IMR-90 (cell line): ENCODE measurements around the gene JMJD8. TPM values are rescaled to one million over a fixed set of nuclear protein-coding genes. Genes with fewer than 3 reads are reported as not detected.

Experiments
- ATAC-seq: fragments of 200-7000 bp; cut with Tn5 transposase; 2 replicates; pipeline ENCODE4 v1.9.1; 2020; ENCODE audit warnings: low read depth, mild to moderate bottlenecking, moderate library complexity
- BruUV-seq: library from RNA; stranded (reverse); fragments of 400-500 nt; replicated peaks from 2 replicates; lab custom pipeline; 2021; lab: Mats Ljungman, UMichigan
- CTCF ChIA-PET: fragments of 300-600 bp; formaldehyde crosslinking; extraction: SDS; loops from one replicate; lab custom pipeline; 2021; ENCODE audit warnings: antibody characterized with exemption; lab: Yijun Ruan, JAX
- POLR2A ChIA-PET: fragments of 300-600 bp; sonication (Branson Sonifier 250); formaldehyde crosslinking; loops from one replicate; lab custom pipeline; 2022; ENCODE audit warnings: antibody characterized with exemption; ENCODE audit not compliant: unreplicated experiment; lab: Charles Lee
- DNase-seq: peaks from one replicate; pipeline ENCODE4 v3.0.0; 2013
- H2AFZ ChIP-seq: replicated peaks from 2 replicates; pipeline ENCODE3; 2013; ENCODE audit warnings: low read length, mild to moderate bottlenecking; ENCODE audit not compliant: poor library complexity
- H2AK5ac ChIP-seq: 2 replicates; pipeline ENCODE4 v1.6.1; 2013; ENCODE audit warnings: low read depth, low read length, inconsistent platforms
- H2AK9ac ChIP-seq: replicated peaks from 2 replicates; pipeline ENCODE3; 2013; ENCODE audit warnings: mild to moderate bottlenecking, low read depth, low read length, moderate library complexity; ENCODE audit not compliant: poor library complexity
- H2BK120ac ChIP-seq: 2 replicates; pipeline ENCODE4 v1.6.1; 2013; ENCODE audit warnings: low read depth, low read length, inconsistent platforms
- H2BK15ac ChIP-seq: 3 replicates; pipeline ENCODE4 v1.6.1; 2013; ENCODE audit warnings: low read depth, low read length, inconsistent platforms
- H2BK20ac ChIP-seq: 2 replicates; pipeline ENCODE4 v1.6.1; 2013; ENCODE audit warnings: low read depth, mild to moderate bottlenecking, inconsistent platforms, low read length, moderate library complexity
- H2BK5ac ChIP-seq: 2 replicates; pipeline ENCODE4 v1.6.1; 2013; ENCODE audit warnings: mild to moderate bottlenecking, low read depth, low read length, inconsistent platforms; ENCODE audit not compliant: poor library complexity, severe bottlenecking
- H3K14ac ChIP-seq: replicated peaks from 2 replicates; pipeline ENCODE4 v1.6.1; 2013; ENCODE audit warnings: low read depth, low read length, inconsistent platforms
- H3K18ac ChIP-seq: 2 replicates; pipeline ENCODE4 v1.6.1; 2013; ENCODE audit warnings: low read depth, low read length, control low read depth
- H3K23ac ChIP-seq: 2 replicates; pipeline ENCODE4 v1.6.1; 2013; ENCODE audit warnings: low read depth, low read length, inconsistent platforms
- H3K27ac ChIP-seq: 2 replicates; pipeline ENCODE4 v1.5.1; 2013; ENCODE audit warnings: mild to moderate bottlenecking, control low read depth, low read length; ENCODE audit not compliant: insufficient read depth
- H3K27me3 ChIP-seq: 2 replicates; pipeline ENCODE4 v1.6.1; 2013; ENCODE audit warnings: low read length; ENCODE audit not compliant: control insufficient read depth, insufficient read depth
- H3K36me3 ChIP-seq: 2 replicates; pipeline ENCODE4 v1.6.1; 2013; ENCODE audit warnings: low read length, mixed read lengths; ENCODE audit not compliant: control insufficient read depth, insufficient read depth
- H3K4ac ChIP-seq: 2 replicates; pipeline ENCODE4 v1.6.1; 2013; ENCODE audit warnings: low read depth, low read length, inconsistent platforms
- H3K4me1 ChIP-seq: 2 replicates; pipeline ENCODE4 v1.6.1; 2013; ENCODE audit warnings: low read length, mixed read lengths; ENCODE audit not compliant: control insufficient read depth, insufficient read depth
- H3K4me2 ChIP-seq: 2 replicates; pipeline ENCODE4 v1.6.1; 2013; ENCODE audit warnings: low read depth, mild to moderate bottlenecking, control low read depth, low read length, moderate library complexity
- H3K4me3 ChIP-seq: 2 replicates; pipeline ENCODE4 v1.5.1; 2013; ENCODE audit warnings: low read depth, mild to moderate bottlenecking, control low read depth, low read length, moderate library complexity; ENCODE audit not compliant: insufficient read depth
- H3K56ac ChIP-seq: 2 replicates; pipeline ENCODE4 v1.6.1; 2013; ENCODE audit warnings: low read length, inconsistent platforms; ENCODE audit not compliant: insufficient read depth; ENCODE audit errors: extremely low read depth
- H3K79me1 ChIP-seq, 2 experiments: 2 replicates each; pipeline ENCODE4 v1.6.1; 2013; ENCODE audit warnings: low read length in 2 of 2, inconsistent platforms in 1 of 2, low read depth in 1 of 2
- H3K9ac ChIP-seq: 2 replicates; pipeline ENCODE4 v1.6.1; 2013; ENCODE audit warnings: low read depth, low read length, control low read depth
- H3K9me1 ChIP-seq: 2 replicates; pipeline ENCODE4 v1.6.1; 2013; ENCODE audit warnings: low read length, inconsistent platforms; ENCODE audit not compliant: insufficient read depth
- H3K9me3 ChIP-seq: 2 replicates; pipeline ENCODE4 v1.6.1; 2013; ENCODE audit warnings: low read length; ENCODE audit not compliant: control insufficient read depth, insufficient read depth
- H4K20me1 ChIP-seq: 2 replicates; pipeline ENCODE4 v1.6.1; 2013; ENCODE audit warnings: low read length, inconsistent platforms; ENCODE audit not compliant: insufficient read depth
- H4K5ac ChIP-seq: 2 replicates; pipeline ENCODE4 v1.6.1; 2013; ENCODE audit warnings: mild to moderate bottlenecking, low read depth, low read length, control low read depth
- H4K8ac ChIP-seq, 2 experiments: 2 replicates each; pipeline ENCODE4 v1.6.1; 2013; ENCODE audit warnings: low read depth in 2 of 2, low read length in 2 of 2, control low read depth in 1 of 2, inconsistent platforms in 1 of 2
- H4K91ac ChIP-seq: 2 replicates; pipeline ENCODE4 v1.6.1; 2013; ENCODE audit warnings: low read depth, low read length, inconsistent platforms; ENCODE audit not compliant: insufficient read depth
- BHLHE40 ChIP-seq: fragments of 150-350 bp; IDR thresholded peaks from 2 replicates; pipeline ENCODE4 v1.6.1; 2016; ENCODE audit warnings: mild to moderate bottlenecking, low read depth, low read length
- CEBPB ChIP-seq: IDR thresholded peaks from 2 replicates; pipeline ENCODE4 v1.6.1; 2012; ENCODE audit warnings: low read depth, low read length, improper control_type of control experiment
- CHD1 ChIP-seq: IDR thresholded peaks from 2 replicates; pipeline ENCODE4 v1.6.1; 2012; ENCODE audit warnings: low read depth, low read length, improper control_type of control experiment
- CTCF ChIP-seq: conservative IDR thresholded peaks from 2 replicates; pipeline ENCODE4 v1.5.1; 2012; ENCODE audit warnings: mild to moderate bottlenecking, low read depth, low read length, improper control_type of control experiment
- ELK1 ChIP-seq: fragments of 150-350 bp; IDR thresholded peaks from 2 replicates; pipeline ENCODE4 v1.6.1; 2016; ENCODE audit warnings: low read depth, mild to moderate bottlenecking, low read length, moderate library complexity, borderline replicate concordance
- FOS ChIP-seq: fragments of 150-350 bp; IDR thresholded peaks from 2 replicates; pipeline ENCODE4 v1.6.1; 2016; ENCODE audit warnings: low read depth, low read length
- MAFK ChIP-seq: IDR thresholded peaks from 2 replicates; pipeline ENCODE4 v1.6.1; 2012; ENCODE audit warnings: low read depth, low read length, improper control_type of control experiment
- MAZ ChIP-seq: IDR thresholded peaks from 2 replicates; pipeline ENCODE4 v1.6.1; 2012; ENCODE audit warnings: low read depth, mild to moderate bottlenecking, low read length, improper control_type of control experiment, moderate library complexity, borderline replicate concordance
- MXI1 ChIP-seq: IDR thresholded peaks from 2 replicates; pipeline ENCODE4 v1.6.1; 2012; ENCODE audit warnings: low read depth, mild to moderate bottlenecking, low read length, moderate library complexity, borderline replicate concordance
- NFE2L2 ChIP-seq: fragments of 150-350 bp; IDR thresholded peaks from 2 replicates; pipeline ENCODE4 v1.6.1; 2016; ENCODE audit warnings: low read depth, mild to moderate bottlenecking, low read length
- POLR2A ChIP-seq: IDR thresholded peaks from 2 replicates; pipeline ENCODE4 v1.6.1; 2012; ENCODE audit warnings: mild to moderate bottlenecking, low read depth, low read length
- RAD21 ChIP-seq: IDR thresholded peaks from 2 replicates; pipeline ENCODE4 v1.6.1; 2012; ENCODE audit warnings: low read length, improper control_type of control experiment
- RCOR1 ChIP-seq: IDR thresholded peaks from 2 replicates; pipeline ENCODE4 v1.6.1; 2012; ENCODE audit warnings: mild to moderate bottlenecking, low read length, improper control_type of control experiment; ENCODE audit not compliant: insufficient replicate concordance
- RFX5 ChIP-seq: IDR thresholded peaks from 2 replicates; pipeline ENCODE4 v1.8.0; 2012; ENCODE audit warnings: low read depth, mild to moderate bottlenecking, low read length, moderate library complexity
- SMC3 ChIP-seq: fragments of 150-350 bp; IDR thresholded peaks from 2 replicates; pipeline ENCODE4 v1.6.1; 2016; ENCODE audit warnings: low read depth, mild to moderate bottlenecking, antibody characterized with exemption, low read length, moderate library complexity
- WGBS, 2 experiments: methylation state at CpG; one replicate each; pipeline versions ENCODE4 v1.1.5 to v1.1.7; 2013; ENCODE audit warnings: missing lambda C conversion rate in 2 of 2; ENCODE audit not compliant: insufficient read length in 1 of 2; ENCODE audit errors: extremely low coverage in 2 of 2; 5-methylcytosine and 5-hydroxymethylcytosine counted together
- dilution Hi-C: fragments of 300-500 bp; cut with HindIII; formaldehyde crosslinking; loops from one replicate; pipeline ENCODE4 v1.14.3; 2018; ENCODE audit warnings: low sequenced_read_pairs; ENCODE audit not compliant: unreplicated experiment
- in situ Hi-C: fragments of 300-500 bp; cut with MboI; formaldehyde crosslinking; loops from 3 replicates; pipeline ENCODE4 v1.14.3; 2019; ENCODE audit warnings: low sequenced_read_pairs, inconsistent platforms, mixed read lengths
- intact Hi-C: fragments of 100-400 bp; cut with micrococcal nuclease; formaldehyde crosslinking; loops from 2 replicates; pipeline ENCODE4 v1.10.0; 2022
- polyA plus RNA-seq, 3 experiments: library from polyadenylated mRNA; depleted of rRNA; stranded (reverse); fragments of >200 nt; gene quantifications; 2 replicates each; pipeline ENCODE4 v1.2.3, GENCODE V29; 2012; ENCODE audit warnings: low replicate concordance in 1 of 3
- total RNA-seq: library from RNA; depleted of rRNA; stranded (reverse); fragments of >200 nt; gene quantifications from 2 replicates; pipeline ENCODE4 v1.2.3, GENCODE V29; 2012

Gene JMJD8
- total and polyA plus RNA-seq, 2 of the 4 experiments (the other 2 are of a cell fraction): 17.7 to 62.5 TPM

- intact Hi-C loops (no loop called here), in situ Hi-C loops (no loop called here), dilution Hi-C loops (no loop called here)
- Histone ChIP-seq H3K79me1 (peaks cover 0 to 17% of the 10 kb centered on the region in 2 experiments; a peak in 2 of 4 replicates), H3K27ac (no peak overlapping the region), H3K14ac (no peak overlapping the region), H3K4me2 (no peak overlapping the region), H4K8ac (no peak overlapping the region), H3K23ac (no peak overlapping the region), H2BK20ac (no peak overlapping the region), H2AK5ac (no peak overlapping the region), H4K5ac (no peak overlapping the region), H4K20me1 (peaks cover 4% of the 10 kb centered on the region), H4K91ac (no peak overlapping the region), H3K4me1 (peaks cover 25% of the 10 kb centered on the region), H3K18ac (no peak overlapping the region), H2AFZ (no peak overlapping the region), H3K36me3 (peaks cover 12% of the 10 kb centered on the region; the same call in 1 of the 2 replicates), H3K9ac (no peak overlapping the region), H2BK5ac (no peak overlapping the region), H3K9me3 (no peaks in the 10 kb centered on the region), H3K27me3 (no peaks in the 10 kb centered on the region), H2AK9ac (peak overlapping the region; percentile 55), H3K56ac (no peak overlapping the region), H2BK120ac (no peak overlapping the region), H3K4ac (no peak overlapping the region), H3K4me3 (no peak overlapping the region), H3K9me1 (0 out of 2 replicates have a peak, but pooled peaks cover 5% of the 10 kb centered on the region), H2BK15ac (no peak overlapping the region)
- CTCF ChIA-PET: no interaction called here
- POLR2A ChIA-PET: no interaction called here
- 93% methylated on average over 37 of the region's 67 CpGs; no CpG with 5 or more reads in 1 of the 2 experiments for WGBS, 2 experiments
- DNase-seq (no peak), ATAC-seq (no peak)
- BruUV-seq: no TSS peak
- TF ChIP-seq CHD1 (no peak), ELK1 (no peak), MAZ (no peak), MXI1 (no peak), CEBPB (no peak), RFX5 (no peak), RCOR1 (no peak), RAD21 (no peak), SMC3 (no peak), NFE2L2 (no peak), BHLHE40 (no peak), MAFK (no peak), POLR2A (no peak), CTCF (no peak), FOS (no peak)
Measured at GRCh38 chr16:632486-633335, 51.4 kb downstream of the JMJD8 start.
